Ovary (tissue), 3 donors: Measurements from ENCODE around the gene C1orf159.

Source experiments
- CTCF ChIP-seq, 3 donors: fragments of 450-650 bp in 2 of 3; fragments of 200-600 bp in 1 of 3; IDR thresholded peaks; one replicate each; pipeline versions ENCODE4 v1.5.1 to v1.8.0; 2016 to 2022; ENCODE audit warnings: antibody characterized with exemption in 3 of 3, mild to moderate bottlenecking in 1 of 3
- EP300 ChIP-seq: sonication (generic); formaldehyde crosslinking; IDR thresholded peaks from one replicate; pipeline ENCODE4 v1.6.1; 2017; ENCODE audit warnings: antibody characterized with exemption
- POLR2A ChIP-seq: fragments of 450-650 bp; IDR thresholded peaks from one replicate; pipeline ENCODE4 v1.6.1; 2017; ENCODE audit warnings: antibody characterized with exemption, mild to moderate bottlenecking, moderate library complexity
- donor health status: DM: no; HTN: no; CAD: no.

DNA sequence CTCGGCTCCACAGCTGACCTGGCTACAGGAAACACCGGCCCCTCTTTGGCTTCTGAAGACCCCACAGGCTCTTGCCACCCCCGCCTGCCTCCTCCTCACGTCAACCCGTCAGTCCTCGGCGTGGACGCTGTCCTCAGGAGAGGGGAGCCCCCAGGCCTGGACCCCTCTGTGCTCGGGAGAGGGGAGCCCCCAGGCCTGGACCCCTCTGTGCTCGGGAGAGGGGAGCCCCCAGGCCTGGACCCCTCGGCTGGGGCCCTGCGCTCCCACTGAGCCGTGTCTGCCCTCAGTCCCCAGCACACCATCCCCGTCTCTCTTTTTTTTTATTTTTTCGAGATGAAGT lies 26.0 kb upstream of the C1orf159 start:
- no peak for TF ChIP-seq POLR2A
- no peak for TF ChIP-seq CTCF (IDR thresholded peaks at IDR 0.05)
- TF ChIP-seq EP300, result no peak
